Measurements from ENCODE around the gene TTC3.
"Not testable (repeated sequence)": the region's sequence is repeated elsewhere in the genome, so short reads cannot be mapped to it uniquely, and the experiment has no call there.

TTC3 gene

GRCh38 chr21:37072988-37073416, at the start of gene TTC3, which contains the start of gene PIGP:
Gene TTC3 (plus strand): TSS chr21:37073254. CDS start chr21:37087258, 14,004 bp downstream.
Gene PIGP (minus strand): TSS chr21:37073071. CDS start chr21:37072515, 556 bp downstream.
- Mint-ChIP-seq H3K4me1 (peaks cover 48% of the 10 kb centered on the region), H3K9me3 (no peaks in the 10 kb centered on the region), H3K36me3 (peaks cover 56% of the 10 kb centered on the region), H3K4me3 (peak within 1 kb of the TSS; percentile 95), H3K27ac (peak within 1 kb of the TSS; percentile 95)
- DNase-seq (ENCODE audit: low spot score in 2 of 2) (peak; percentile 99), ATAC-seq (peak; percentile 85)

DNA sequence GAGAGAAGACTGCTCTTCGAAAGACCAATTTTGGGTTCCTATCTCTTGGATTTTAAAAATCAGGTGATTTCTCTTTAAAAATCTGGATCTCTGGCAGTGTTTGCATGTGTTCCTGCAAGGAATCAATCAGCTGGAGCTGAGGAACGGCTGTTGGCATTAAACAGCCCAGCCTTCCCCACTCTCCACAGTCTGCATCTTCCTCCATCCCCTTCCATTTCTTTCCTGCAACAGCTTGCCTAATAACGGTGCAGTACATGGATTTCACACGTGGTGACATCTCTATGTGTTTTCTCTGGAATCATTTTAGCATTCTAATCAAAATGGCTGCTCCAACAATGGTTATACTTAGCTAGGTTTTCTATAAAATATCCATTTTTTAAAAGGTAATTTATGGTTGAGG, 46.6 kb upstream of the TTC3 start:
- no peak overlapping the region for H3K27ac Mint-ChIP-seq
- ATAC-seq, result no peak
- H3K4me1 Mint-ChIP-seq, result no peaks in the 10 kb centered on the region
- H3K4me3 Mint-ChIP-seq, result no peak overlapping the region
- no peak for DNase-seq (ENCODE audit: low spot score in 2 of 2)
- H3K36me3 Mint-ChIP-seq, result no peaks in the 10 kb centered on the region
- no peaks in the 10 kb centered on the region for H3K9me3 Mint-ChIP-seq

- Mint-ChIP-seq H3K4me1 (no peaks in the 10 kb centered on the region), H3K4me3 (no peak overlapping the region), H3K36me3 (no peaks in the 10 kb centered on the region), H3K27ac (no peak overlapping the region), H3K9me3 (no peaks in the 10 kb centered on the region)
- ATAC-seq (no peak), DNase-seq (ENCODE audit: low spot score in 2 of 2) (no peak)
Measured at GRCh38 chr21:37028570-37028969, 44.5 kb upstream of the TTC3 start.

DNA sequence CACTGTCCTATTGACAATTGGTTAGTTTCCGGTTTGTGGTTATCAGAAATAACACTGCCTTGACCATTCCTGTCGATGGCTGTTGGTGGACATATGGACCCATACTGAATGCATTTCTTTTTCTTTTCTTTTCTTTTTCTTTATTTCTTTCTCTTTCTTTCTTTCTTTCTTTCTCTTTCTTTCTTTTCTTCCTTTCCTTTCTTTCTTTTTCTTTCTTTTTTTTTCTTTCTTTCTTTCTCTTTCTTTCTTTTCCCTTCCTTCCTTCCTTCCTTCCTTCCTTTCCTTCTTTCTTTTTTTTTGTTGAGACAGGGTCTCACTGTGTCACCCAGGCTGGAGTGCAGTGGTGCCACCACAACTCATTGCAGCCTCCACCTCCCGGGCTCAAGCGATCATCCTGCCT, 42.2 kb upstream of the TTC3 start:
- H3K27ac Mint-ChIP-seq, result no peak overlapping the region
- H3K4me3 Mint-ChIP-seq, result no peak overlapping the region
- DNase-seq (ENCODE audit: low spot score in 2 of 2), result no peak
- no peaks in the 10 kb centered on the region for H3K9me3 Mint-ChIP-seq
- ATAC-seq, result no peak
- no peaks in the 10 kb centered on the region for H3K4me1 Mint-ChIP-seq
- H3K36me3 Mint-ChIP-seq, result no peaks in the 10 kb centered on the region

DNA sequence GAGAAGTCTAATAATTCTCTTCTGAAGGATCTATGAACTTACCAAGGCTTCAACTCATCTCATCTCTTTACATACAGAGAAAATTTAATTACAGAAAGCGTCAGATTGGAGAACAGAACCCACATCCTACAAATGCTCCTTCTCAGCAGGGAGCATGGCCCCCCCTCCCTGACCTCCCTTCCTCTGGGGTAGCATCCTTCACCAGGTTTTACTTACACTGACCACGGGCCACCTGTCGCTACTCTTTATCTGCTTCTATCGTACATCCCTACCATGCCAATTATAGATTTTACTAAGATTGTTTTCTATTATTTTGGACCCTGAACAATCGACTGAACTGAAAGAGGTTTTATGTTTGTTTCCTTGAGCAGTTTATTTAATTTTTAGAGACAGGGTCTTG, 40.8 kb upstream of the TTC3 start:
- H3K4me1 Mint-ChIP-seq, result no peaks in the 10 kb centered on the region
- H3K9me3 Mint-ChIP-seq, result no peaks in the 10 kb centered on the region
- no peak for ATAC-seq
- DNase-seq (ENCODE audit: low spot score in 2 of 2), result no peak
- H3K27ac Mint-ChIP-seq, result no peak overlapping the region
- no peak overlapping the region for H3K4me3 Mint-ChIP-seq
- no peaks in the 10 kb centered on the region for H3K36me3 Mint-ChIP-seq

DNA sequence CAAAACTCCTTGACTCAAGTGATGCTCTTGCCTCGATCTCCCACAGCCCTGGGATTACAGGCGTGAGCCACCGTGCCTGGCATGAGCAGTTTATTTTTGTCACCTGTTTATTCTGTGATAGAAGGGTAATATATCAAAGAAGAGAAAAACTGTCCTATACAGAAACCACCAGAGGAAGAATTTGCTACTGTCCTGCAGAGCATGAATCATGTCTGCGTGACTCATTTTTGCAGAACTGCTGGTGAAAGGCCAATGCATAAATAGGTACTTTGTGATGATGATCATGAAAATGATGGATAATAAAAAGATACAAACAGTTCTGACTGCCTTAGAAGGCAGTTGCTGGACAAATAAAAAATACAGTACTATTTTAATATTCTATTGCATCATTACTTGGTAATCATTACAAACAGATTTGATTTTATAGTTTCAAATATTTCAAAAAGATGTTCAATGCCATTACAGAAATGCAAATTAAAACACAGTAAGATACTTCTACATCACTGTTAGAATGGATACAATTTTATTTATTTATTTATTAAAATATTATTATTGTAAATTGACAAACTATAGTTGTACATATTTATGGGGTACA, 40.1 kb upstream of the TTC3 start:
- ATAC-seq, result peak; percentile 79
- Mint-ChIP-seq H3K4me1 (no peaks in the 10 kb centered on the region), H3K4me3 (no peak overlapping the region), H3K36me3 (no peaks in the 10 kb centered on the region), H3K27ac (no peak overlapping the region), H3K9me3 (no peaks in the 10 kb centered on the region)
- no peak for DNase-seq (ENCODE audit: low spot score in 2 of 2)

- H3K4me1 Mint-ChIP-seq; H3K27ac Mint-ChIP-seq; ATAC-seq; H3K36me3 Mint-ChIP-seq; H3K9me3 Mint-ChIP-seq; DNase-seq (ENCODE audit: low spot score in 2 of 2); H3K4me3 Mint-ChIP-seq: not testable (repeated sequence)
Measured at GRCh38 chr21:37034394-37034793, 38.7 kb upstream of the TTC3 start.

DNA sequence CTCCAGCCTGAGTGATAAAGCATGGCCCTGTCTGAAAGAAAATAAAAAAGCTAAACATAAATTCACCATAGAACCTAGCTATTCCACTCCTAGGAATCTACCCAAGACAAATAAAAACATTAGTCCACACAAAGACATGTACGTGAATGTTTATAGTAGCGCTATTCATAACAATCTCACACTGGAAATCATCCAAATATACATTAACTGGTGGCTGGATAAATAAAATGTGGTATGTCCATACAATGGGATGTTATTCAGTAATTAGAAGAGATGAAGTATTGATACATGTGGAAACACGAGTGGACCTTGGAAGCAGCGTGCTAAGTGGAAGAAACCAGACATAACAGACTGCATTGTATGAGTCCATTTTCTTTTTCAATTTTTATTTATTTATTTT, 36.9 kb upstream of the TTC3 start:
- no peak overlapping the region for H3K27ac Mint-ChIP-seq
- H3K4me3 Mint-ChIP-seq, result no peak overlapping the region
- ATAC-seq (no peak), DNase-seq (ENCODE audit: low spot score in 2 of 2) (no peak)
- no peaks in the 10 kb centered on the region for H3K9me3 Mint-ChIP-seq
- no peaks in the 10 kb centered on the region for H3K4me1 Mint-ChIP-seq
- no peaks in the 10 kb centered on the region for H3K36me3 Mint-ChIP-seq

DNA sequence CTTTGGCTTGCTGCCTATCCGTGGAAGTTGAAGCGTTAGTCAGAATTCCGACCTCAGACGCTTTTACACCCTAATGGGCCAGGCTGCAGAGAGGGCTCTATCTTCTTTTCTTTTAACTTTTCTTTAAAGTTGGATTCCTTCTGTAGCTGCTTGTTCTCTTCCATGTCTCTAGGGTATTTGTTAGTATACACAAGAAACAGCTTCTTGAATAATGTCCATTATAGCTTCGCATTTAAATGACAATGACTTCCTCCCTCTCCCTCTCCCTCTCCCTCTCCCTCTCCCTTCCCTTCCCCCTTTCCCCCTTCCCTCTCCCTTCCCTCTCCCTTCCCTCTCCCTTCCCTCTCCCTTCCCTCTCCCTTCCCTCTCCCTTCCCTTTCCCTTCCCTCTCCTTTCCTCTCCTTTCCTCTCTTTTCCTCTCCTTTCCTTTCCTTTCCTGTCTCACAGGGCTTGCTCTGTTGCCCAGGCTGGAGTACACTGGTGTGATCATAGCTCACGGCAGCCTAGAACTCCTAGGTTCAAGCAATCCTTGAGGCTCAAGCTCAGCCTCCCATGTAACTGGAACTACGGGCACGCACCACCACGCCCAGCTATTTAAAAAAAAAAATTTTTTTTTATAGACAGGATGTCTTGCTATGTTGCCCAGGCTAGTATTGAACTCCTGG, 33.5 kb upstream of the TTC3 start:
- ATAC-seq, result no peak
- no peak overlapping the region for H3K27ac Mint-ChIP-seq
- peaks cover under 1% of the 10 kb centered on the region for H3K4me1 Mint-ChIP-seq
- H3K9me3 Mint-ChIP-seq, result no peaks in the 10 kb centered on the region
- H3K36me3 Mint-ChIP-seq, result no peaks in the 10 kb centered on the region
- no peak for DNase-seq (ENCODE audit: low spot score in 2 of 2)
- H3K4me3 Mint-ChIP-seq, result no peak overlapping the region

GRCh38 chr21:37040212-37040611, 32.8 kb upstream of the TTC3 start:
- Mint-ChIP-seq H3K36me3 (no peaks in the 10 kb centered on the region), H3K4me1 (peaks cover 7% of the 10 kb centered on the region), H3K4me3 (no peak overlapping the region), H3K27ac (no peak overlapping the region), H3K9me3 (no peaks in the 10 kb centered on the region)
- DNase-seq (ENCODE audit: low spot score in 2 of 2), result no peak
- ATAC-seq, result no peak

DNA sequence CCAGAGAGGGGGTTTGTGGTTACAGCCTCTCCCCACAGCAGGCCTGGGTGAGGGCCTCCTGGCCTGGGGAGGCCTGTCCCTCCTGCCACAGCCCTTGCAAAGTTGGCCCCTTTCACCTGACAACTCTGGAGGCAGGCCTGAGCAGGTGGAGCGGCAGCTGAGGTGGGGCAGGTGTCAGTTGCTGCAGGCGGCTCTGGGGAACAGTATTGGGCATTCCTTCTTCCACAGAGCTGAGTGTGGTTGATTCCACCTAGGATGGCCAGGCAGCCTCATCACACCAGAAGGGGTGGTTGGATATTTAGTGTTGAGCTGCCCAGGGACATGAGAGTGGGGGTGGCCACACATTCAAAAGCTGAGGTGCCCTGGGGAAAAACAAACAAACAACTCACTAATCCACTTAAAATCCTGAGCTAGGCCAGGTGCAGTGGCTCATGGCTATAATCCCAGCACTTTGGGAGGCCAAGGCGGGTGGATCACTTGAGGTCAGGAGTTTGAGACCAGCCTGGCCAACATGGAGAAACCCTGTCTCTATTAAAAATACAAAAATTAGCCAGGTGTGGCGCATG, 31.3 kb upstream of the TTC3 start:
- Mint-ChIP-seq H3K4me3 (no peak overlapping the region), H3K36me3 (no peaks in the 10 kb centered on the region), H3K27ac (no peak overlapping the region), H3K4me1 (peaks cover 12% of the 10 kb centered on the region), H3K9me3 (no peaks in the 10 kb centered on the region)
- DNase-seq (ENCODE audit: low spot score in 2 of 2) (no peak), ATAC-seq (no peak)

- no peak overlapping the region for H3K4me3 Mint-ChIP-seq
- no peaks in the 10 kb centered on the region for H3K36me3 Mint-ChIP-seq
- H3K27ac Mint-ChIP-seq, result no peak overlapping the region
- DNase-seq (ENCODE audit: low spot score in 2 of 2), result no peak
- H3K4me1 Mint-ChIP-seq, result peaks cover 12% of the 10 kb centered on the region
- ATAC-seq, result no peak
- no peaks in the 10 kb centered on the region for H3K9me3 Mint-ChIP-seq
Measured at GRCh38 chr21:37043818-37044217, 29.2 kb upstream of the TTC3 start.

GRCh38 chr21:37044643-37045042, 28.4 kb upstream of the TTC3 start:
- H3K36me3 Mint-ChIP-seq, result no peaks in the 10 kb centered on the region
- H3K27ac Mint-ChIP-seq, result no peak overlapping the region
- H3K4me1 Mint-ChIP-seq, result peaks cover 12% of the 10 kb centered on the region
- DNase-seq (ENCODE audit: low spot score in 2 of 2), result no peak
- no peaks in the 10 kb centered on the region for H3K9me3 Mint-ChIP-seq
- H3K4me3 Mint-ChIP-seq, result no peak overlapping the region
- ATAC-seq, result no peak

DNA sequence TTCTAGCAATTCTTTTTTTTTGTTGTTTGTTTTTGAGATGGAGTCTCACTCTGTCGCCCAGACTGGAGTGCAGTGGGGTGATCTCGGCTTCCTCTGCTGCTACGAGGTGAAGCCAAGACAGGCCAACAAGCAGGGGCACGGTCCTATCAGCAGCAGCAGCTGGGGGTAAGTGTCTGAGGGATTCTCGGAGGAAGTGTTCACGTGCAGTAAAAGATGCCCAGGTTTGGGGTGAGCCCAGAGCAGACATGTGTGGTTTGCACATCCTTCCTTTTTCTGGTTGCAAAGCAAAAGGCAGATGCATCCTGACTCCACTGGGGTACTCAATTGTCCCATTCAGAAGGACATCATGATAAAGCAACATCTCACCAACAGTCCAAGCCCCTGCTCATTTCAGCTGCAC, 27.9 kb upstream of the TTC3 start:
- Mint-ChIP-seq H3K27ac (no peak overlapping the region), H3K36me3 (no peaks in the 10 kb centered on the region), H3K4me1 (peaks cover 12% of the 10 kb centered on the region), H3K9me3 (no peaks in the 10 kb centered on the region), H3K4me3 (no peak overlapping the region)
- no peak for ATAC-seq
- DNase-seq (ENCODE audit: low spot score in 2 of 2), result no peak

GRCh38 chr21:37045556-37045955, 27.5 kb upstream of the TTC3 start:
- Mint-ChIP-seq H3K4me3 (no peak overlapping the region), H3K4me1 (peaks cover 12% of the 10 kb centered on the region), H3K27ac (no peak overlapping the region), H3K9me3 (no peaks in the 10 kb centered on the region), H3K36me3 (no peaks in the 10 kb centered on the region)
- no peak for DNase-seq (ENCODE audit: low spot score in 2 of 2)
- ATAC-seq, result no peak

GRCh38 chr21:37047079-37047478, 26.0 kb upstream of the TTC3 start:
- ATAC-seq (no peak), DNase-seq (ENCODE audit: low spot score in 2 of 2) (no peak)
- peaks cover 12% of the 10 kb centered on the region for H3K4me1 Mint-ChIP-seq
- H3K27ac Mint-ChIP-seq, result no peak overlapping the region
- H3K4me3 Mint-ChIP-seq, result no peak overlapping the region
- H3K9me3 Mint-ChIP-seq, result no peaks in the 10 kb centered on the region
- no peaks in the 10 kb centered on the region for H3K36me3 Mint-ChIP-seq

All from stimulated activated effector memory CD8-positive, alpha-beta T cell treated with anti-CD3 and anti-CD28 coated beads, Interleukin-12 subunit alpha, Interleukin-12 subunit beta, amount 100 ng/mL, for 72 hours (primary cell).